ENCODE measurements around the gene TSHZ2. TPM values are rescaled to one million over a fixed set of nuclear protein-coding genes. Genes with fewer than 3 reads are reported as not detected.

The TSHZ2 gene
- total and polyA plus RNA-seq, 2 donors (not counting 1 experiment from before 2014, with no cell fraction given): 1.00 to 5.7 TPM

DNA sequence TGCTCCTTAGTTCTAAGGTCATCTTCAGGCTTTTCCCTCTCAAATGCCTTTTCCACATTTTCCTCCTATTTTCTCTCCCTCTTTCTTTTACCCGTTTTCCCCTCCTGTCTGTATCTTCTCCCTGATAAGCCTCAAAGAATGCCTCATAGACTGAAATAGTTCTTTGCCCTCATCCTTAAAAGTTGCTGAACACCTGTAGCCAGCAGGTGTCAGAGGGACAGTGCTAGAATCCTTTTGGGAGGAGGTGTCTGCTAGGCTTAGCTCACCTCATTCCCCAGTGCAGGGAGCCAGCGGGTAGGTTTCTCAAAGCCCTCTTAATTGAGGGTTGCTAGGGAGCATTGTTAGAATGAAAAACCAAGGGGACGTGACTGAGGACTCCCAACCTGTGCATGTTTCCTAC lies 204.0 kb downstream of the TSHZ2 start:
- Histone ChIP-seq H4K20me1 (ENCODE audit: control insufficient read depth, insufficient read depth, low read length, poor library complexity, severe bottlenecking) (no peaks in the 10 kb centered on the region), H3K36me3 (replicated peaks in 1 of 2; ENCODE audit: control extremely low read depth in 1 of 2, control insufficient read depth in 1 of 2, extremely low read depth in 1 of 2, insufficient read depth in 2 of 2, low read length in 1 of 2) (no peaks in the 10 kb centered on the region), H3K27me3 (replicated peaks in 1 of 4; ENCODE audit: control extremely low read depth in 1 of 4, control insufficient read depth in 3 of 4, insufficient read depth in 4 of 4, low read length in 3 of 4) (no peaks in the 10 kb centered on the region), H3K9ac (ENCODE audit: low read length) (no peak overlapping the region), H3K4me3 (ENCODE audit: control extremely low read depth in 1 of 5, extremely low read depth in 1 of 5, insufficient read depth in 1 of 5, low read depth in 2 of 5, low read length in 4 of 5) (no peak overlapping the region), H3K4me2 (replicated peaks; ENCODE audit: low read depth, low read length, poor library complexity, severe bottlenecking) (no peak overlapping the region), H3K27ac (ENCODE audit: low read length in 2 of 2) (no peak overlapping the region), H2AFZ (ENCODE audit: insufficient read depth, low read depth, low read length, poor library complexity, severe bottlenecking) (no peak overlapping the region), H3K9me3 (ENCODE audit: control extremely low read depth in 1 of 3, control insufficient read depth in 2 of 3, insufficient read depth in 1 of 3, low read length in 2 of 3) (no peaks in the 10 kb centered on the region), H3K79me2 (ENCODE audit: control insufficient read depth, insufficient read depth, low read length) (no peaks in the 10 kb centered on the region), H3K4me1 (ENCODE audit: control insufficient read depth in 2 of 2, insufficient read depth in 2 of 2, low read length in 2 of 2) (no peaks in the 10 kb centered on the region)
- no peak overlapping the region for H3K4me3 Mint-ChIP-seq
- ChIA-PET POLR2A (no interaction called here), CTCF (no interaction called here)
- TF ChIP-seq CTCF (IDR thresholded peaks at IDR 0.05): no peak
- TF ChIP-seq EZH2 (IDR thresholded peaks at IDR 0.05; ENCODE audit: borderline replicate concordance, insufficient read depth, low read depth, low read length, poor library complexity, severe bottlenecking): no peak
- no CpG with 5 or more reads among the region's 3 CpGs for WGBS (ENCODE audit: insufficient coverage)
- ATAC-seq (ENCODE audit: low read depth) (no peak), DNase-seq (no peak)
- H3K27ac Mint-ChIP-seq: no peak overlapping the region
- H3K27me3 Mint-ChIP-seq: peaks cover 12% of the 10 kb centered on the region
- H3K4me1 Mint-ChIP-seq: no peaks in the 10 kb centered on the region
- no peaks in the 10 kb centered on the region for H3K9me3 Mint-ChIP-seq (ENCODE audit: insufficient read depth)
- intact Hi-C loops (cut with micrococcal nuclease): no loop called here

DNA sequence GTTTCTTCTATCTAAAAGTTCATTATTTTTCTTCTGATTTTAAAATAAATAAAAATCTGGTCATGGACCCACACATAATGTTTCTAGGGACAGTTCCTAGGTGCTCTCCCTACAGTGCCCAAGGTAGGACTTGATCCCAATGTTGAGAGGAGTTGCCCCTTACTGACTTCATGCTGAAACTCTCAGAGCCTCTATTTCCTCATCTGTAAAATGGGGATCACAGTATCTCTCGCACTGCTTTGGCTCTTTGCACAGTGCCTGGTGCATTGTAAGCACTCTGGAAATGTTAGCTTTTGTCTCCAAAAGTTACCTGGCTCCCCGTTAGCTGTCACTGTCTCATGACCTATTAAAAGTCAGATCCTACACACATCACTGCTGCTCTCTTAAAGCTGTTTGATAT lies 205.5 kb downstream of the TSHZ2 start:
- ChIA-PET CTCF (interaction anchor here (0.9 to 1.0 kb wide), 2 partner anchors 11 to 38 kb away, joined by 3 to 4 read pairs; no protein-coding TSS in a partner anchor), POLR2A (no interaction called here)
- H3K4me1 ChIP-seq (ENCODE audit: control insufficient read depth in 2 of 2, insufficient read depth in 2 of 2, low read length in 2 of 2): no peaks in the 10 kb centered on the region
- H3K36me3 ChIP-seq (replicated peaks in 1 of 2; ENCODE audit: control extremely low read depth in 1 of 2, control insufficient read depth in 1 of 2, extremely low read depth in 1 of 2, insufficient read depth in 2 of 2, low read length in 1 of 2): no peaks in the 10 kb centered on the region
- no peak for DNase-seq
- no peak overlapping the region for H3K9ac ChIP-seq (ENCODE audit: low read length)
- no peaks in the 10 kb centered on the region for H3K9me3 ChIP-seq (ENCODE audit: control extremely low read depth in 1 of 3, control insufficient read depth in 2 of 3, insufficient read depth in 1 of 3, low read length in 2 of 3)
- H3K27me3 ChIP-seq (replicated peaks in 1 of 4; ENCODE audit: control extremely low read depth in 1 of 4, control insufficient read depth in 3 of 4, insufficient read depth in 4 of 4, low read length in 3 of 4): no peaks in the 10 kb centered on the region
- Mint-ChIP-seq H3K4me1 (no peaks in the 10 kb centered on the region), H3K27ac (no peak overlapping the region), H3K27me3 (peaks cover 15% of the 10 kb centered on the region), H3K4me3 (no peak overlapping the region), H3K9me3 (ENCODE audit: insufficient read depth) (no peaks in the 10 kb centered on the region)
- H3K79me2 ChIP-seq (ENCODE audit: control insufficient read depth, insufficient read depth, low read length): no peaks in the 10 kb centered on the region
- H3K4me3 ChIP-seq (ENCODE audit: control extremely low read depth in 1 of 5, extremely low read depth in 1 of 5, insufficient read depth in 1 of 5, low read depth in 2 of 5, low read length in 4 of 5): no peak overlapping the region
- no peak overlapping the region for H3K4me2 ChIP-seq (replicated peaks; ENCODE audit: low read depth, low read length, poor library complexity, severe bottlenecking)
- no peak overlapping the region for H2AFZ ChIP-seq (ENCODE audit: insufficient read depth, low read depth, low read length, poor library complexity, severe bottlenecking)
- no peak for ATAC-seq (ENCODE audit: low read depth)
- H3K27ac ChIP-seq (ENCODE audit: low read length in 2 of 2): no peak overlapping the region
- intact Hi-C loops (cut with micrococcal nuclease): no loop called here
- WGBS (ENCODE audit: insufficient coverage): 87% methylated on average over 2 of the region's 2 CpGs
- TF ChIP-seq CTCF (IDR thresholded peaks at IDR 0.05) (no peak), EZH2 (IDR thresholded peaks at IDR 0.05; ENCODE audit: borderline replicate concordance, insufficient read depth, low read depth, low read length, poor library complexity, severe bottlenecking) (no peak)
- H4K20me1 ChIP-seq (ENCODE audit: control insufficient read depth, insufficient read depth, low read length, poor library complexity, severe bottlenecking): no peaks in the 10 kb centered on the region
